Naive thymus-derived CD4-positive, alpha-beta T cell (primary cell): ENCODE data around the gene ADAM12. TPM values are rescaled to one million over a fixed set of nuclear protein-coding genes. Genes with fewer than 3 reads are reported as not detected.

Experiments used
- ATAC-seq: fragments of 150-1000 bp; cut with Tn5 transposase; 2 replicates; pipeline ENCODE4 v1.10.0; 2021; ENCODE audit warnings: mild to moderate bottlenecking, moderate library complexity
- CTCF ChIA-PET: fragments of 350-600 bp; sonication (Branson Sonifier 250); formaldehyde crosslinking; loops from one replicate; lab custom pipeline; 2021; ENCODE audit warnings: antibody characterized with exemption; lab: Charles Lee
- POLR2A ChIA-PET: fragments of 350-600 bp; sonication (Branson Sonifier 250); formaldehyde crosslinking; loops from one replicate; lab custom pipeline; 2021; ENCODE audit warnings: antibody characterized with exemption, inconsistent platforms; lab: Charles Lee
- DNase-seq, 9 donors: peaks; one replicate each; pipeline versions ENCODE4 v3.0.0 to v3.0.0-alpha.2; 2020 to 2022; ENCODE audit warnings: mixed read lengths in 1 of 9
- H3K27ac ChIP-seq: one replicate; pipeline ENCODE4 v1.7.0; 2013; ENCODE audit warnings: mild to moderate bottlenecking, low read depth, low read length, moderate library complexity
- H3K27me3 ChIP-seq, 2 donors: one replicate each; pipeline ENCODE4 v1.7.0; 2013; ENCODE audit warnings: low read length in 2 of 2, mild to moderate bottlenecking in 2 of 2, moderate library complexity in 2 of 2; ENCODE audit not compliant: control insufficient read depth in 2 of 2, insufficient read depth in 2 of 2
- H3K36me3 ChIP-seq, 3 experiments: 1 replicate in 2 of 3; 2 replicates in 1 of 3; pipeline ENCODE4 v1.7.0; 2013; ENCODE audit warnings: low read length in 3 of 3, mild to moderate bottlenecking in 3 of 3, moderate library complexity in 1 of 3; ENCODE audit not compliant: insufficient read depth in 3 of 3, control insufficient read depth in 2 of 3
- H3K4me1 ChIP-seq, 2 donors: one replicate each; pipeline ENCODE4 v1.7.0; 2013; ENCODE audit warnings: low read length in 2 of 2, mild to moderate bottlenecking in 2 of 2, moderate library complexity in 1 of 2; ENCODE audit not compliant: control insufficient read depth in 2 of 2, insufficient read depth in 2 of 2
- H3K4me3 ChIP-seq: 2 replicates; pipeline ENCODE4 v1.7.0; 2013; ENCODE audit warnings: mild to moderate bottlenecking, low read length
- H3K9me3 ChIP-seq, 3 experiments: 1 replicate in 2 of 3; 2 replicates in 1 of 3; pipeline ENCODE4 v1.7.0; 2013; ENCODE audit warnings: low read length in 3 of 3; ENCODE audit not compliant: control insufficient read depth in 2 of 3
- H3K27ac Mint-ChIP-seq, 9 donors: one replicate each; pipeline ENCODE4 v1.8.0; 2020 to 2022; ENCODE audit warnings: mixed read lengths in 9 of 9, mild to moderate bottlenecking in 8 of 9, moderate library complexity in 5 of 9, inconsistent platforms in 2 of 9
- H3K27me3 Mint-ChIP-seq, 5 donors: one replicate each; pipeline ENCODE4 v1.8.0; 2021 to 2022; ENCODE audit warnings: mixed read lengths in 5 of 5, mild to moderate bottlenecking in 1 of 5
- H3K36me3 Mint-ChIP-seq, 5 donors: one replicate each; pipeline ENCODE4 v1.8.0; 2020 to 2022; ENCODE audit warnings: mixed read lengths in 5 of 5, mild to moderate bottlenecking in 3 of 5, inconsistent platforms in 1 of 5
- H3K4me1 Mint-ChIP-seq, 7 donors: one replicate each; pipeline ENCODE4 v1.8.0; 2020 to 2022; ENCODE audit warnings: mixed read lengths in 7 of 7, mild to moderate bottlenecking in 3 of 7, inconsistent platforms in 1 of 7
- H3K4me3 Mint-ChIP-seq, 10 donors: one replicate each; pipeline ENCODE4 v1.8.0; 2020 to 2022; ENCODE audit warnings: mild to moderate bottlenecking in 10 of 10, mixed read lengths in 10 of 10, moderate library complexity in 6 of 10, inconsistent platforms in 2 of 10
- H3K9me3 Mint-ChIP-seq, 11 donors: one replicate each; pipeline ENCODE4 v1.8.0; 2020 to 2022; ENCODE audit warnings: mixed read lengths in 11 of 11, mild to moderate bottlenecking in 4 of 11, inconsistent platforms in 1 of 11, moderate library complexity in 1 of 11
- intact Hi-C, 2 donors: fragments of 100-400 bp; cut with micrococcal nuclease; formaldehyde crosslinking; loops; one replicate each; pipeline ENCODE4 v1.15.1; 2023
- polyA plus RNA-seq, 2 donors: library from polyadenylated mRNA; unstranded; fragments of 300-500 nt; fragmentation: Illumina TruSeq; gene quantifications; one replicate each; pipeline ENCODE4 v1.2.3, GENCODE V29; 2021
- total RNA-seq, 6 experiments: library from RNA in 5 of 6; stranded (reverse) in 5 of 6; gene quantifications; 1 replicate in 5 of 6; 2 replicates in 1 of 6; pipeline ENCODE4 v1.2.3 and lab custom pipeline; 2021 to 2026

The ADAM12 gene
- total and polyA plus RNA-seq, 7 experiments from 2014 or later, result 0.58 to 1.0 TPM; not detected in 5

GRCh38 chr10:126294451-126294850, 93.8 kb downstream of the ADAM12 start:
- Histone ChIP-seq H3K27ac (no peak overlapping the region), H3K4me3 (no peak overlapping the region), H3K9me3 (no peaks in the 10 kb centered on the region), H3K36me3 (no peaks in the 10 kb centered on the region), H3K27me3 (no peaks in the 10 kb centered on the region), H3K4me1 (no peaks in the 10 kb centered on the region)
- Mint-ChIP-seq H3K4me1 (no peaks in the 10 kb centered on the region), H3K4me3 (no peak overlapping the region), H3K27ac (no peak overlapping the region), H3K27me3 (peaks cover 0 to 11% (median 5%) of the 10 kb centered on the region in 5 donors), H3K36me3 (peaks cover 0 to 4% (median 0%) of the 10 kb centered on the region in 5 donors), H3K9me3 (peaks cover 0 to 4% (median 0%) of the 10 kb centered on the region in 11 donors)
- CTCF ChIA-PET, result no interaction called here
- ATAC-seq (no peak), DNase-seq (no peak)
- POLR2A ChIA-PET, result no interaction called here
- intact Hi-C loops, result no loop called here

GRCh38 chr10:126290232-126290631, 98.0 kb downstream of the ADAM12 start:
- POLR2A ChIA-PET, result no interaction called here
- Histone ChIP-seq H3K27me3 (no peaks in the 10 kb centered on the region), H3K27ac (no peak overlapping the region), H3K9me3 (no peaks in the 10 kb centered on the region), H3K36me3 (no peaks in the 10 kb centered on the region), H3K4me3 (no peak overlapping the region), H3K4me1 (no peaks in the 10 kb centered on the region)
- Mint-ChIP-seq H3K27ac (no peak overlapping the region), H3K36me3 (peaks cover 0 to 4% (median 0%) of the 10 kb centered on the region in 5 donors), H3K27me3 (peaks cover 0 to 21% (median 3%) of the 10 kb centered on the region in 5 donors), H3K4me3 (no peak overlapping the region), H3K9me3 (peaks cover 0 to 4% (median 0%) of the 10 kb centered on the region in 11 donors), H3K4me1 (no peaks in the 10 kb centered on the region)
- intact Hi-C loops, result no loop called here
- no peak for DNase-seq
- CTCF ChIA-PET, result no interaction called here
- no peak for ATAC-seq

GRCh38 chr10:126288547-126289493, 99.5 kb downstream of the ADAM12 start:
- DNase-seq (no peak), ATAC-seq (peak; percentile 20)
- H3K4me1 ChIP-seq, result no peaks in the 10 kb centered on the region
- no peak overlapping the region for H3K27ac ChIP-seq
- no peaks in the 10 kb centered on the region for H3K9me3 ChIP-seq
- Mint-ChIP-seq H3K9me3 (peaks cover 0 to 3% (median 2%) of the 10 kb centered on the region in 11 donors), H3K27me3 (peaks cover 0 to 13% (median 3%) of the 10 kb centered on the region in 5 donors), H3K4me1 (no peaks in the 10 kb centered on the region), H3K4me3 (no peak overlapping the region), H3K36me3 (peaks cover 0 to 2% (median 0%) of the 10 kb centered on the region in 5 donors), H3K27ac (no peak overlapping the region)
- intact Hi-C loops, result no loop called here
- H3K4me3 ChIP-seq, result no peak overlapping the region
- H3K27me3 ChIP-seq, result no peaks in the 10 kb centered on the region
- CTCF ChIA-PET, result no interaction called here
- POLR2A ChIA-PET, result no interaction called here
- no peaks in the 10 kb centered on the region for H3K36me3 ChIP-seq

GRCh38 chr10:126286256-126286780, 102.0 kb downstream of the ADAM12 start:
- Mint-ChIP-seq H3K4me3 (no peak overlapping the region), H3K9me3 (peaks cover 0 to 2% (median 0%) of the 10 kb centered on the region in 11 donors), H3K27me3 (peaks cover 0 to 10% (median 3%) of the 10 kb centered on the region in 5 donors), H3K36me3 (no peaks in the 10 kb centered on the region), H3K27ac (no peak overlapping the region), H3K4me1 (no peaks in the 10 kb centered on the region)
- ChIA-PET CTCF (no interaction called here), POLR2A (no interaction called here)
- intact Hi-C loops, result no loop called here
- Histone ChIP-seq H3K4me1 (no peaks in the 10 kb centered on the region), H3K36me3 (no peaks in the 10 kb centered on the region), H3K27me3 (no peaks in the 10 kb centered on the region), H3K9me3 (no peaks in the 10 kb centered on the region), H3K4me3 (no peak overlapping the region), H3K27ac (no peak overlapping the region)
- ATAC-seq, result no peak
- DNase-seq, result no peak

- no peak for DNase-seq
- Histone ChIP-seq H3K9me3 (no peaks in the 10 kb centered on the region), H3K27ac (no peak overlapping the region), H3K4me3 (no peak overlapping the region), H3K4me1 (no peaks in the 10 kb centered on the region), H3K27me3 (no peaks in the 10 kb centered on the region), H3K36me3 (no peaks in the 10 kb centered on the region)
- Mint-ChIP-seq H3K36me3 (no peaks in the 10 kb centered on the region), H3K9me3 (peaks cover 0 to 2% (median 0%) of the 10 kb centered on the region in 11 donors), H3K4me1 (no peaks in the 10 kb centered on the region), H3K4me3 (no peak overlapping the region), H3K27me3 (peaks cover 0 to 9% (median 3%) of the 10 kb centered on the region in 5 donors), H3K27ac (no peak overlapping the region)
- no peak for ATAC-seq
- ChIA-PET CTCF (no interaction called here), POLR2A (no interaction called here)
- intact Hi-C loops, result no loop called here
Observed at GRCh38 chr10:126283307-126283706, 105.0 kb downstream of the ADAM12 start.

- Mint-ChIP-seq H3K4me1 (no peaks in the 10 kb centered on the region), H3K9me3 (no peaks in the 10 kb centered on the region), H3K36me3 (no peaks in the 10 kb centered on the region), H3K4me3 (no peak overlapping the region), H3K27me3 (peaks cover 0 to 6% (median 0%) of the 10 kb centered on the region in 5 donors), H3K27ac (no peak overlapping the region)
- DNase-seq (no peak), ATAC-seq (no peak)
- Histone ChIP-seq H3K36me3 (no peaks in the 10 kb centered on the region), H3K4me1 (no peaks in the 10 kb centered on the region), H3K27ac (no peak overlapping the region), H3K9me3 (no peaks in the 10 kb centered on the region), H3K27me3 (no peaks in the 10 kb centered on the region), H3K4me3 (no peak overlapping the region)
- ChIA-PET POLR2A (no interaction called here), CTCF (no interaction called here)
- intact Hi-C loops, result no loop called here
Observed at GRCh38 chr10:126278851-126279250, 109.4 kb downstream of the ADAM12 start.
